ENCODE data around the gene DNAH12. TPM values are rescaled to one million over a fixed set of nuclear protein-coding genes. Genes with fewer than 3 reads are reported as not detected.

DNAH12 gene
- polyA plus RNA-seq, 1 donor: 0.51 TPM

- no CpG with 5 or more reads among the region's 2 CpGs for WGBS (ENCODE audit: insufficient coverage, low lambda C conversion rate)
- DNase-seq: no peak
These were observed 256.9 kb downstream of the DNAH12 start for GRCh38 chr3:57287205-57287604.

GRCh38 chr3:57283334-57283733 lies 260.8 kb downstream of the DNAH12 start:
- no peak overlapping the region for H3K4me3 ChIP-seq (ENCODE audit: low read length)
- H3K27ac ChIP-seq (ENCODE audit: low read length): no peak overlapping the region
- H3K4me1 ChIP-seq (ENCODE audit: control insufficient read depth, insufficient read depth, low read length): no peaks in the 10 kb centered on the region
- H3K9me3 ChIP-seq (ENCODE audit: control insufficient read depth, low read depth, low read length): no peaks in the 10 kb centered on the region
- no peaks in the 10 kb centered on the region for H3K36me3 ChIP-seq (ENCODE audit: control insufficient read depth, insufficient read depth, low read length)
- no CpG with 5 or more reads among the region's 6 CpGs for WGBS (ENCODE audit: insufficient coverage, low lambda C conversion rate)
- DNase-seq: no peak
- H3K27me3 ChIP-seq (ENCODE audit: control insufficient read depth, insufficient read depth, low read length): peaks cover 3% of the 10 kb centered on the region

More at GRCh38 chr3:57287205-57287604, 256.9 kb downstream of the DNAH12 start:
- Histone ChIP-seq H3K27ac (ENCODE audit: low read length) (no peak overlapping the region), H3K9me3 (ENCODE audit: control insufficient read depth, low read depth, low read length) (no peaks in the 10 kb centered on the region), H3K4me3 (ENCODE audit: low read length) (no peak overlapping the region), H3K4me1 (ENCODE audit: control insufficient read depth, insufficient read depth, low read length) (no peaks in the 10 kb centered on the region), H3K27me3 (ENCODE audit: control insufficient read depth, insufficient read depth, low read length) (peaks cover 3% of the 10 kb centered on the region), H3K36me3 (ENCODE audit: control insufficient read depth, insufficient read depth, low read length) (no peaks in the 10 kb centered on the region)

- DNase-seq: no peak
- H3K4me3 ChIP-seq (ENCODE audit: low read length): no peak overlapping the region
- H3K27ac ChIP-seq (ENCODE audit: low read length): no peak overlapping the region
- no peaks in the 10 kb centered on the region for H3K36me3 ChIP-seq (ENCODE audit: control insufficient read depth, insufficient read depth, low read length)
- H3K27me3 ChIP-seq (ENCODE audit: control insufficient read depth, insufficient read depth, low read length): peaks cover 3% of the 10 kb centered on the region
- H3K4me1 ChIP-seq (ENCODE audit: control insufficient read depth, insufficient read depth, low read length): no peaks in the 10 kb centered on the region
- 78% methylated on average over 1 of the region's 1 CpG for WGBS (ENCODE audit: insufficient coverage, low lambda C conversion rate)
- H3K9me3 ChIP-seq (ENCODE audit: control insufficient read depth, low read depth, low read length): no peaks in the 10 kb centered on the region
These were observed 262.4 kb downstream of the DNAH12 start for GRCh38 chr3:57281715-57282114.

DNA sequence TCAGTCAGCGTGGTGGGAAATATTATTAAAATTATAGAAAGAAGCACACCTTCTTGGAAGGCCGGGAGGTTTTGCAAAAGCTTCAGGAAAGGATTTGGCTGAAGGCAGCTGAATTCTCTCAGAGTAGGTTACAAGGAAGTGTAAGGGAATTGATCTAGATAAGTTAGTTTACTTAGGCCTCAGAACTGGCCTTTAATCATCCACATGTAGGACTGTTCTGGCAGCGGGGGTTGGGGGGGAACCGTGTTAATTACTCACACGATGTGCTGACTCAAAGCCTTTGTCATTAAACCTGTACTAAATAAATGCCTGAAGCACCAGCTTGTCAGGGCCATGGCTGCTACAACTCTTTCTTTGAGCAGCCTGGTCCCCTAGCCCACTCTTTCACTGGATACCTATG lies 264.5 kb downstream of the DNAH12 start:
- H3K27me3 ChIP-seq (ENCODE audit: control insufficient read depth, insufficient read depth, low read length): peaks cover 3% of the 10 kb centered on the region
- H3K9me3 ChIP-seq (ENCODE audit: control insufficient read depth, low read depth, low read length): no peaks in the 10 kb centered on the region
- WGBS (ENCODE audit: insufficient coverage, low lambda C conversion rate): no CpG with 5 or more reads among the region's 5 CpGs
- no peaks in the 10 kb centered on the region for H3K4me1 ChIP-seq (ENCODE audit: control insufficient read depth, insufficient read depth, low read length)
- H3K27ac ChIP-seq (ENCODE audit: low read length): no peak overlapping the region
- H3K4me3 ChIP-seq (ENCODE audit: low read length): no peak overlapping the region
- no peaks in the 10 kb centered on the region for H3K36me3 ChIP-seq (ENCODE audit: control insufficient read depth, insufficient read depth, low read length)
- DNase-seq: no peak

DNA sequence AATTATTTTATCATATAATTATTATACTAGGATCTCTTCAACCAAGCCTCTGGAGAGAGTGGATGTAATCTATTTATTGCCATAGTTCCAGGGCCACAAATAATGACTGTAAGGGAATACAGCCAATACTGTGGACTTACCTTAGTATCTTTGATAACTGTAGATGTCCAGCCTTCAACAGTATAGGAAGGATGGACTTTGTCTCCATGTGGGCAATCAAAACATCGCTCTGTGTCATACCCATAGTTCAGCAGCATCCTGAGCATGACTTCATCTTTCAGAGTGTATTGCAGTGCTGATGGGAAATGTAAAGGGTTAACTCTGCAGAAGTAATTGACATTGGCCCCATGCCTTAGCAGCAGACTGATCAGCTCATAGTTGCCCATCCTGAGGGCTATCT lies 265.9 kb downstream of the DNAH12 start:
- no CpG with 5 or more reads among the region's 1 CpG for WGBS (ENCODE audit: insufficient coverage, low lambda C conversion rate)
- DNase-seq: peak in 1 of 2 donors; percentile 24
- H3K4me3 ChIP-seq (ENCODE audit: low read length): no peak overlapping the region
- no peaks in the 10 kb centered on the region for H3K9me3 ChIP-seq (ENCODE audit: control insufficient read depth, low read depth, low read length)
- no peaks in the 10 kb centered on the region for H3K36me3 ChIP-seq (ENCODE audit: control insufficient read depth, insufficient read depth, low read length)
- H3K27me3 ChIP-seq (ENCODE audit: control insufficient read depth, insufficient read depth, low read length): peaks cover 2% of the 10 kb centered on the region
- no peaks in the 10 kb centered on the region for H3K4me1 ChIP-seq (ENCODE audit: control insufficient read depth, insufficient read depth, low read length)
- H3K27ac ChIP-seq (ENCODE audit: low read length): no peak overlapping the region

DNA sequence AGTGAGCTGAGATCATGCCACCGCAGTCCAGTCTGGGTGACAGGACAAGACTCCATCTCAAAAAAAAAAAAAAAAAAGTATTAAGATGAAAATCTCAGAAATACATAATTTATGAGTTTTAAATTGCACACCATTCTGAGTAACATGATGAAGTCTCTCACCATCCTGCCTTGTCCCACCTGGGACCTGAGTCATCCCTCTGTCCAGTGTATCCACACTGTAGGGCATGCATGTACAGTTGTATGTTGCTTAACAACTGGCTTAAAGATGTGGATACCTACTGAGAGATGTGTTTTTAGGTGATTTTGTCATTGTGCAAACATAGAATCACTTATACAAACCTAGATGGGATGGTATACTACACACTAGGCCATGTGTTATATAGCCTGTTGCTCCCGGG lies 268.8 kb downstream of the DNAH12 start:
- WGBS (ENCODE audit: insufficient coverage, low lambda C conversion rate): no CpG with 5 or more reads among the region's 2 CpGs
- H3K27me3 ChIP-seq (ENCODE audit: control insufficient read depth, insufficient read depth, low read length): no peaks in the 10 kb centered on the region
- no peaks in the 10 kb centered on the region for H3K4me1 ChIP-seq (ENCODE audit: control insufficient read depth, insufficient read depth, low read length)
- H3K27ac ChIP-seq (ENCODE audit: low read length): no peak overlapping the region
- no peak overlapping the region for H3K4me3 ChIP-seq (ENCODE audit: low read length)
- no peak for DNase-seq
- H3K9me3 ChIP-seq (ENCODE audit: control insufficient read depth, low read depth, low read length): no peaks in the 10 kb centered on the region
- H3K36me3 ChIP-seq (ENCODE audit: control insufficient read depth, insufficient read depth, low read length): peaks cover 7% of the 10 kb centered on the region

DNA sequence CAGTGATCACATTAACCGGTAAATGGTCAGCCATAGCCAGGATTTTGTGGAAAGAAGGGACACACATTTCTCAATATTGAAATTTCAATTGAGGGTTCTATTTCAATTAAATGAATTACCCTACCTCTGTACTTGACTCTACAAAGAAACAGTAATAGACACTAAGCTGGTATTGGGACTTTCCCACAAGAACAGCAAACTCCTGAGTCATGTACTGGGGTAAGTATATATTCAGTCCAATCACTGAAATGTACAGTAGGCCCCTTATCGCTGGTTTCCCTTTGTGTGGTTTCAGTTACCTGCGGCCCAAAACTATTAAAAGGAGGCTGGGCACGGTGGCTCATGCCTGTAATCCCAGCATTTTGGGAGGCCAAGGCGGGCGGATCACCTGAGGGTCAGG lies 269.3 kb downstream of the DNAH12 start:
- DNase-seq: no peak
- no CpG with 5 or more reads among the region's 6 CpGs for WGBS (ENCODE audit: insufficient coverage, low lambda C conversion rate)
- H3K4me3 ChIP-seq (ENCODE audit: low read length): no peak overlapping the region
- H3K9me3 ChIP-seq (ENCODE audit: control insufficient read depth, low read depth, low read length): no peaks in the 10 kb centered on the region
- no peaks in the 10 kb centered on the region for H3K4me1 ChIP-seq (ENCODE audit: control insufficient read depth, insufficient read depth, low read length)
- no peaks in the 10 kb centered on the region for H3K27me3 ChIP-seq (ENCODE audit: control insufficient read depth, insufficient read depth, low read length)
- H3K36me3 ChIP-seq (ENCODE audit: control insufficient read depth, insufficient read depth, low read length): peaks cover 10% of the 10 kb centered on the region
- no peak overlapping the region for H3K27ac ChIP-seq (ENCODE audit: low read length)

DNA sequence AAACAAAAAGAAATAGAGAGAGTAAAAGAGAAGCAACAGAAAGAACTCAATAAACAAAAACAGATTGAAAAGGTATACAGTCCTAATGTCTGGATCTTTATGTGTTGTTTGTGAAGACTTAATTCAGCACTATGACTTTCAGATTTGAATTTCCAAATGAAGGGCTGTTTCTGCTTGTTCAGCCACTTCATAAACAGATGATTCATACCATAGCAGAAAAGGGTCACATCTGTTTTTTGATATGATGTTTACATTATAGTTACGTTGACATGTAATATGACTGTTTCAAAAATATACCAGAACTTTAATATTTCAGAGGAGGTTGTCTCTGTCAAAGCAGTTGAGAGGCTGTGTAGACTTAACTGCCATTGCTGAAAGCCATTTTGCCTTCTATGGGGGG lies 275.7 kb downstream of the DNAH12 start:
- no CpG with 5 or more reads among the region's 1 CpG for WGBS (ENCODE audit: insufficient coverage, low lambda C conversion rate)
- Histone ChIP-seq H3K9me3 (ENCODE audit: control insufficient read depth, low read depth, low read length) (no peaks in the 10 kb centered on the region), H3K36me3 (ENCODE audit: control insufficient read depth, insufficient read depth, low read length) (peaks cover 42% of the 10 kb centered on the region)

DNA sequence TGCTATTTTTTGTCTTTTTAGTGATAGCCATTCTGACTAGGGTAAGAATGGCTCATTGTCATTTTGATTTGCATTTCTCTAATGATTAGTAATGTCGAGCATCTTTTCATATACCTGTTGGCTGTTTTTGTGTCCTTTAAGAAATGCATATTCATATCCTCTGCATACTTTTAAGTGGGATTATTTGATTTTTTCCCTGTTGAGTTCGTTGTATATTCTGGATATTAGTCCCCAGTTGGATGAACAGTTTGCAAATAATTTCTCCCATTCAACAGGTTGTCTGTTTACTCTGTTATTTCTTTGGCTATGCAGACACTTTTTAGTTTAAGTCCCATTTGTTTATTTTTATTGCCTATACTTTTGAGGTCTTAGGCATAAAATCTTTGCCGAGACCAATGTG lies 282.2 kb downstream of the DNAH12 start:
- Histone ChIP-seq H3K27me3 (ENCODE audit: control insufficient read depth, insufficient read depth, low read length) (no peaks in the 10 kb centered on the region), H3K9me3 (ENCODE audit: control insufficient read depth, low read depth, low read length) (no peaks in the 10 kb centered on the region), H3K4me1 (ENCODE audit: control insufficient read depth, insufficient read depth, low read length) (no peaks in the 10 kb centered on the region), H3K27ac (ENCODE audit: low read length) (no peak overlapping the region), H3K36me3 (ENCODE audit: control insufficient read depth, insufficient read depth, low read length) (peaks cover 58% of the 10 kb centered on the region), H3K4me3 (ENCODE audit: low read length) (no peak overlapping the region)
- no peak for DNase-seq
- 100% methylated on average over 1 of the region's 3 CpGs for WGBS (ENCODE audit: insufficient coverage, low lambda C conversion rate)

More for the DNA sequence above, 275.7 kb downstream of the DNAH12 start:
- DNase-seq: no peak
- H3K4me1 ChIP-seq (ENCODE audit: control insufficient read depth, insufficient read depth, low read length): no peaks in the 10 kb centered on the region
- H3K27ac ChIP-seq (ENCODE audit: low read length): no peak overlapping the region
- no peak overlapping the region for H3K4me3 ChIP-seq (ENCODE audit: low read length)
- H3K27me3 ChIP-seq (ENCODE audit: control insufficient read depth, insufficient read depth, low read length): no peaks in the 10 kb centered on the region

GRCh38 chr3:57261119-57261518 lies 283.0 kb downstream of the DNAH12 start:
- no peak for DNase-seq
- 100% methylated on average over 3 of the region's 4 CpGs for WGBS (ENCODE audit: insufficient coverage, low lambda C conversion rate)
- no peak overlapping the region for H3K27ac ChIP-seq (ENCODE audit: low read length)
- no peaks in the 10 kb centered on the region for H3K4me1 ChIP-seq (ENCODE audit: control insufficient read depth, insufficient read depth, low read length)
- no peaks in the 10 kb centered on the region for H3K27me3 ChIP-seq (ENCODE audit: control insufficient read depth, insufficient read depth, low read length)
- peaks cover 55% of the 10 kb centered on the region for H3K36me3 ChIP-seq (ENCODE audit: control insufficient read depth, insufficient read depth, low read length)
- H3K9me3 ChIP-seq (ENCODE audit: control insufficient read depth, low read depth, low read length): no peaks in the 10 kb centered on the region
- no peak overlapping the region for H3K4me3 ChIP-seq (ENCODE audit: low read length)

- Histone ChIP-seq H3K27ac (ENCODE audit: low read length) (no peak overlapping the region), H3K27me3 (ENCODE audit: control insufficient read depth, insufficient read depth, low read length) (no peaks in the 10 kb centered on the region), H3K4me3 (ENCODE audit: low read length) (no peak overlapping the region), H3K36me3 (ENCODE audit: control insufficient read depth, insufficient read depth, low read length) (peaks cover 51% of the 10 kb centered on the region), H3K9me3 (ENCODE audit: control insufficient read depth, low read depth, low read length) (no peaks in the 10 kb centered on the region), H3K4me1 (ENCODE audit: control insufficient read depth, insufficient read depth, low read length) (no peaks in the 10 kb centered on the region)
- no peak for DNase-seq
These were observed 286.5 kb downstream of the DNAH12 start for GRCh38 chr3:57257678-57258077.
